H1 (cell line): Measurements from ENCODE around the gene ENO4. TPM values are rescaled to one million over a fixed set of nuclear protein-coding genes. Genes with fewer than 3 reads are reported as not detected.

Experiments
- NANOG ChIP-seq: IDR thresholded peaks from 2 replicates; pipeline ENCODE4 v1.6.1; 2011; ENCODE audit warnings: low read length, low read depth, mild to moderate bottlenecking, inconsistent platforms; ENCODE audit not compliant: insufficient read depth, poor library complexity, severe bottlenecking
- SP4 ChIP-seq: IDR thresholded peaks from 2 replicates; pipeline ENCODE4 v1.6.1; 2012; ENCODE audit warnings: low read length, inconsistent platforms
- polyA plus RNA-seq, 7 experiments: library from polyadenylated mRNA; depleted of rRNA in 3 of 7; stranded (reverse) in 5 of 7; unstranded in 2 of 7; fragments of >200 nt in 5 of 7; fragments of 200-250 nt in 2 of 7; gene quantifications; 1 replicate in 5 of 7; 2 replicates in 1 of 7; 4 replicates in 1 of 7; pipeline versions ENCODE4 v1.2.1 to v1.2.3, GENCODE V29; 2011 to 2013; ENCODE audit warnings: missing spikeins in 2 of 7, mixed read lengths in 2 of 7
- total RNA-seq: library from RNA; stranded (reverse); fragmentation: NEBNext Ultra II Directional; extraction: Animal tissue kit (Norgen Biotek cat#: 25700); gene quantifications from 2 replicates; pipeline ENCODE4 v1.2.1, GENCODE V29; 2021

The ENO4 gene
- total and polyA plus RNA-seq, 2 of the 8 experiments (the other 6 are each of a cell fraction or from before 2014, with no cell fraction given), result 0.77 TPM; not detected in 1

DNA sequence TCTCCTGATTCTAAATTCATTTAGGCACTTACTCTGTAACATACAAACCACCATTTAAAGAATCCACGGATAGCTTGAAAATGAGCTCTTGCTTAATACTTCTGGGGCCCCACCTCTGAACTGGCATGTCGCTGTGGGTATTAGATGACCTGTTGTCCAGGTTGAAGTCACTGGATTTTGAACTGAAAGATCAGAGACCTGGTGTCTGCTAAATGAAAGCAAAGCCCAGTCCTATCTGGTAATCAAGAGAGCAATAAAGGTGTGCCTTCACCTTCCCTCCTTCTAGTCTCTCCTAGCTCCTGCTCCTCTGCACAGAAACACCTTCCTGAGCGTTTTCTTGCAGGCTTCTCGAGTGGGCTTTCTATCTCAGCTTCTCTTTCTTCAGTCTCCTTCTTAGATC is 4.4 kb downstream of the ENO4 start (continued):
- TF ChIP-seq SP4, result no peak
- no peak for TF ChIP-seq NANOG
